NK-92 treated with Interleukin-12 subunit alpha and Interleukin-12 subunit beta, amount 100 ng/mL, for 24 hours (cell line): ENCODE measurements around the gene STXBP1.

Experiments
- DNase-seq: peaks from one replicate; lab custom pipeline; 2025; lab: John Stamatoyannopoulos, UW

Gene STXBP1

DNA sequence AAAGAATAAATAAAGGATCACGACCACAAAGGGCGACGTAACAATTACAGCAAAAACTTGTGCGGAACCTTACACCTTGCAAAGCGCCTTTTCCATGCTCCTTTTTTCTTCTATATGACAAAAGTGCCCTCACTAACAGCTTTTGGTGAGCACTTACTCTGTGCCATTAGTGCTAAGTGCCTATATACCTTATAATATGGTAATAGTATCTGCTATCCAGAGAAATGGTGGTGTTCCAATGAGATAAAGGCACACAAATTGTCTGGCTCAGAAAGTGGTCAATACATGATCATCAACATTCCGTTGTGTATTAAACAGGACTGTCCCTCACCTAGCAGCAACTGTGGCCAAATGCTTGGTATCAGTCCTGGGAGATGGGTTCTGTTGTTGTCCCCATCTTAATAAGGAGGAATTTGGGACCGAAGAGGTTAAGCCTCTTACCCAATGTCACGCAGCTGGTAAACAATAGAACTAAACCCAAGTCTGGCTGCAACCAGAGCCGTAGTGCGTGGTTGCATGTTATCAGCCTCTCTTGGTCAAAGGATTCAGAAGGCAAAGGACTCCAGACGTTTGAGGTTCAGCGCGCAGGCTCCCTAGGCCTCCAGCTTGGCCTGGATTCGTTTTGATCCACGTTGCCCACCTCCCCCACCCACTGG, 123.6 kb downstream of the STXBP1 start:
- DNase-seq = no peak

GRCh38 chr9:127738666-127739065, 126.6 kb downstream of the STXBP1 start:
- DNase-seq = no peak

DNA sequence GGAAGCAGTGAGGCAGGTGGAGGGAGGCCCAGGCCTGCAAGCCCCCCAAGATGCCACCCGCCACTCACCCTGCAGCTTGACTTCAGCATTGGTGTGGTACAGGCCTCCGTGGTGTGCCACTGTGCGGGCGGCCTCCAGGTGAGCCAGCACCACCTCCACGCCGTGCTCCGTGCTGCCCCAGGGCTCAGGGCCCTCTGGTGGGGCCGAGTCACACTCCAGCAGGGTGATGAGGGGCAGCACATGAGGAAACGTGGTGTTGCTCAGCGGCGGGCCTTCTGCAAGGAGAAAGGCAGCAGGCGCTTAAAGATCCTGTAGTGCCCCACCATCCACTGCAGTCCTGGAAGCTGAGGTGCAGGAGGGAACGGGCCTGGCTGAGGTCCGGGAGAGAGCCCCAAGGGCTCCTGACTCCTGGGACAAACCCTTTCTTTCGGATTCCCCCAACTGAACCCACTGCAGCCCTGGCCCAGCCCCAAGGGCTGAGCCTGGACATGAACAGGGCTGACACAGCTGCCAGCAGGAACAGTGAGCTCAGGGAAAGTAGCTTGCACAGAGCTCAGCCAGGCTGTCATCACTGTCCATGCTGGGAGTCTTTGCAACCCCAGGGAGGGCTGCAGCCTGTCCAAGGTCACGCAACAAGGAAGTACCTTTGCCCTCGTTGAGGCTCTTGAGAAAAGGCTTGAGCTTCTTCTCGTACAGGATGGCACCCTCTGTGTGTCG, 127.7 kb downstream of the STXBP1 start:
- no peak for DNase-seq

DNA sequence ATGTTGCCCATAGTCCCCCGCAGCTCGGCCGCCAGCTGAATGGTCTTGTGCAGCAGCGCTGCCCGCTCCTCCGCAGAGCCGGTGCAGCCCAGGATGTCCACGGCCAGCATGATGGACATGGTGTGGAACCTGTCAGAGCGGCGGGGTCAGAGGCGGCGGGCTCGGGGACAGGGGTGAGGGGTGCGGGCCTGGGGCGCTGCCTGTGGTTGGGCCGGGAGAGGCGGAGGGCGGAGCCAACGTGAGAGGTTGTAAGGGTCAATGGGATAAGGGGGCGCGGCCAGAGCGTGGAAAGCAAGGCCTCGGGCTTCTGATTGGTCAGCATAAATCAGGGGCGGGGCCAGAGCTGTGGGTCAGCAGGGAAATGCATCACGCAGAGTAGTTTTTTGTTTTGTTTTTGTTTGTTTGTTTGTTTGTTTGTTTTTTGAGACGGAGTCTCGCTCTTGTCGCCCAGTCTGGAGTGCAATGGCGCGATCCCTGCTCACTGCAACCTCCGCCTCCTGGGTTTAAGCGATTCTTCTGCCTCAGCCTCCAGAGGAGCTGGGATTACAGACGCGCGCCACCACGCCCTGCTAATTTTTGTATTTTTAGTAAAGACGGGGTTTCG, 129.9 kb downstream of the STXBP1 start:
- no peak for DNase-seq
